GM12878 (cell line): ENCODE results near the gene FOXP1. TPM values are rescaled to one million over a fixed set of nuclear protein-coding genes. Genes with fewer than 3 reads are reported as not detected.

Experiments
- ATAC-seq: fragments of 200-7000 bp; cut with Tn5 transposase; 3 replicates; pipeline ENCODE4 v1.9.1; 2020; ENCODE audit warnings: mild to moderate bottlenecking, moderate library complexity
- BruUV-seq: library from RNA; stranded (reverse); fragments of 400-500 nt; replicated peaks from 2 replicates; lab custom pipeline; 2021; lab: Mats Ljungman, UMichigan
- CTCF ChIA-PET: fragments of 300-600 bp; sonication (Branson Sonifier 250); formaldehyde crosslinking; extraction: SDS; loops from one replicate; lab custom pipeline; 2021; ENCODE audit warnings: inconsistent platforms; lab: Yijun Ruan, JAX
- POLR2A ChIA-PET: fragments of 350-600 bp; formaldehyde crosslinking; extraction: SDS; loops from one replicate; lab custom pipeline; 2021; ENCODE audit warnings: inconsistent platforms; lab: Charles Lee
- RAD21 ChIA-PET: fragments of 300-600 bp; sonication (Branson Sonifier 250); formaldehyde crosslinking; loops from one replicate; lab custom pipeline; 2023; ENCODE audit warnings: antibody characterized with exemption; ENCODE audit not compliant: unreplicated experiment; lab: Charles Lee
- SMC1A ChIA-PET: fragments of 300-600 bp; sonication (Branson Sonifier 250); formaldehyde crosslinking; loops from one replicate; lab custom pipeline; 2023; ENCODE audit not compliant: unreplicated experiment, uncharacterized antibody; lab: Charles Lee
- DNase-seq: peaks from one replicate; pipeline ENCODE4 v3.0.0-alpha.2; 2011; ENCODE audit warnings: low read depth, low spot score
- FAIRE-seq: peaks from 3 replicates; lab custom pipeline; 2011; peaks lifted over from hg19 to GRCh38; lab: Jason Lieb, UNC
- H2AFZ ChIP-seq: 2 replicates; pipeline ENCODE4 v1.6.0; 2011; ENCODE audit warnings: low read depth, low read length, control low read depth; ENCODE audit not compliant: control insufficient read depth
- H3K27ac ChIP-seq: 2 replicates; pipeline ENCODE4 v1.5.1; 2011; ENCODE audit warnings: control low read depth; ENCODE audit not compliant: control insufficient read depth, insufficient read depth
- H3K27me3 ChIP-seq, 2 experiments: replicated peaks in 1 of 2; 2 replicates each; pipeline versions ENCODE4 v1.6.0 to v1.6.1; 2011; ENCODE audit warnings: low read length in 1 of 2; ENCODE audit not compliant: control insufficient read depth in 2 of 2, insufficient read depth in 2 of 2
- H3K36me3 ChIP-seq, 2 experiments: 2 replicates each; pipeline ENCODE4 v1.5.1; 2011; ENCODE audit warnings: low read length in 1 of 2; ENCODE audit not compliant: control insufficient read depth in 2 of 2, insufficient read depth in 2 of 2
- H3K4me1 ChIP-seq: 2 replicates; pipeline ENCODE4 v1.6.1; 2011; ENCODE audit warnings: mild to moderate bottlenecking, low read length, moderate library complexity, mixed read lengths; ENCODE audit not compliant: control insufficient read depth, insufficient read depth
- H3K4me2 ChIP-seq: 2 replicates; pipeline ENCODE4 v1.6.0; 2011; ENCODE audit warnings: control low read depth; ENCODE audit not compliant: control insufficient read depth, insufficient read depth
- H3K4me3 ChIP-seq: fragments of 200-600 bp; sonication (generic); 2 replicates; pipeline ENCODE4 v1.5.1; 2016
- H3K79me2 ChIP-seq: 2 replicates; pipeline ENCODE4 v1.6.0; 2011; ENCODE audit warnings: low read length; ENCODE audit not compliant: control insufficient read depth, insufficient read depth
- H3K9ac ChIP-seq: 2 replicates; pipeline ENCODE4 v1.8.0; 2011; ENCODE audit warnings: low read length, control low read depth, mixed read lengths; ENCODE audit not compliant: control insufficient read depth, insufficient read depth
- H3K9me3 ChIP-seq: replicated peaks from 3 replicates; pipeline ENCODE4 v1.5.1; 2011; ENCODE audit warnings: mild to moderate bottlenecking, low read length; ENCODE audit not compliant: control insufficient read depth, insufficient read depth
- H4K20me1 ChIP-seq: 2 replicates; pipeline ENCODE4 v1.6.0; 2011; ENCODE audit not compliant: control insufficient read depth, insufficient read depth
- BRCA1 ChIP-seq: IDR thresholded peaks from 2 replicates; pipeline ENCODE4 v1.6.1; 2011; ENCODE audit warnings: low read depth, low read length, improper control_type of control experiment
- CBX3 ChIP-seq: fragments of 200-600 bp; sonication (generic); IDR thresholded peaks from 2 replicates; pipeline ENCODE4 v1.6.1; 2016; ENCODE audit warnings: low read depth, borderline replicate concordance
- CREB1 ChIP-seq: IDR thresholded peaks from 2 replicates; pipeline ENCODE4 v1.6.1; 2012; ENCODE audit warnings: low read depth, mild to moderate bottlenecking, inconsistent platforms
- FOXM1 ChIP-seq: IDR thresholded peaks from 2 replicates; pipeline ENCODE4 v1.6.1; 2012; ENCODE audit warnings: low read depth, mild to moderate bottlenecking, inconsistent platforms, low read length, moderate library complexity
- IRF3 ChIP-seq: fragments of 450-650 bp; IDR thresholded peaks from 2 replicates; pipeline ENCODE4 v1.6.1; 2014; ENCODE audit warnings: mild to moderate bottlenecking
- IRF4 ChIP-seq: IDR thresholded peaks from 2 replicates; pipeline ENCODE4 v1.6.1; 2011; ENCODE audit warnings: low read depth, low read length
- MYC ChIP-seq: IDR thresholded peaks from 2 replicates; pipeline ENCODE4 v1.6.1; 2011; ENCODE audit warnings: mild to moderate bottlenecking, low read length, moderate library complexity, inconsistent platforms; ENCODE audit not compliant: insufficient read depth, insufficient replicate concordance, insufficient read length, severe bottlenecking
- NR2F1 ChIP-seq: fragments of 450-650 bp; conservative IDR thresholded peaks from 2 replicates; pipeline ENCODE4 v1.6.1; 2017; ENCODE audit warnings: mild to moderate bottlenecking
- RAD21 ChIP-seq: IDR thresholded peaks from 2 replicates; pipeline ENCODE4 v1.6.1; 2011; ENCODE audit warnings: mild to moderate bottlenecking, low read depth, low read length, moderate library complexity; ENCODE audit not compliant: insufficient read depth
- REST ChIP-seq: IDR thresholded peaks from 2 replicates; pipeline ENCODE4 v1.6.1; 2012; ENCODE audit warnings: mild to moderate bottlenecking, low read depth, low read length
- SREBF1 ChIP-seq: IDR thresholded peaks from 2 replicates; pipeline ENCODE4 v1.6.1; 2012; ENCODE audit warnings: mild to moderate bottlenecking, low read length
- STAT3 ChIP-seq: IDR thresholded peaks from 2 replicates; pipeline ENCODE4 v1.6.1; 2011; ENCODE audit warnings: low read depth, low read length, improper control_type of control experiment
- WGBS: methylation state at CpG from one replicate; pipeline ENCODE4 v1.1.6; 2016; ENCODE audit warnings: low lambda C conversion rate; ENCODE audit not compliant: insufficient replicate concordance, insufficient coverage; ENCODE audit errors: missing lambda C conversion rate; 5-methylcytosine and 5-hydroxymethylcytosine counted together
- in situ Hi-C: fragments of 300-500 bp; cut with MboI; formaldehyde crosslinking; loops from 9 replicates; pipeline ENCODE4 v1.14.3; 2018; ENCODE audit warnings: mixed read lengths
- intact Hi-C: fragments of 100-400 bp; cut with micrococcal nuclease; formaldehyde crosslinking; loops from one replicate; pipeline ENCODE4 v1.14.2; 2022; ENCODE audit not compliant: unreplicated experiment
- polyA plus RNA-seq, 11 experiments: library from polyadenylated mRNA; depleted of rRNA in 4 of 11; unstranded in 6 of 11; stranded (reverse) in 5 of 11; fragments of >200 nt; fragmentation: Nextera tagmentation in 4 of 11; fragmentation: Illumina TruSeq in 1 of 11; extraction: Ambion mirVana in 4 of 11; extraction: Trizol in 1 of 11; gene quantifications; 1 replicate in 1 of 11; 2 replicates in 10 of 11; pipeline versions ENCODE4 v1.2.1 to v1.2.3, GENCODE V29; 2011 to 2016; ENCODE audit warnings: inconsistent platforms in 2 of 11, missing spikeins in 2 of 11, low read depth in 1 of 11
- total RNA-seq, 4 experiments: library from RNA; depleted of rRNA in 3 of 4; stranded (reverse); fragments of >200 nt in 3 of 4; fragmentation: Illumina TruSeq in 1 of 4; extraction: Trizol in 1 of 4; gene quantifications; 2 replicates each; pipeline versions ENCODE4 v1.2.1 to v1.2.3, GENCODE V29; 2013 to 2021

The FOXP1 gene
- total and polyA plus RNA-seq, 10 of the 15 experiments (the other 5 are each of a cell fraction or from before 2014, with no cell fraction given) = 0.05 to 1.6 (median 0.20) TPM; not detected in 1

- Histone ChIP-seq H3K4me1 (no peaks in the 10 kb centered on the region), H2AFZ (no peak overlapping the region), H3K36me3 (no peaks in the 10 kb centered on the region), H3K9ac (no peak overlapping the region), H3K9me3 (no peaks in the 10 kb centered on the region), H3K27ac (no peak overlapping the region), H3K4me2 (no peak overlapping the region), H3K79me2 (no peaks in the 10 kb centered on the region), H3K4me3 (no peak overlapping the region), H3K27me3 (peaks cover 0 to 5% of the 10 kb centered on the region in 2 experiments; a peak in 2 of 4 replicates), H4K20me1 (no peaks in the 10 kb centered on the region)
- intact Hi-C loops (no loop called here), in situ Hi-C loops (no loop called here)
- ChIA-PET SMC1A (no interaction called here), CTCF (no interaction called here), RAD21 (no interaction called here), POLR2A (no interaction called here)
- no peak for FAIRE-seq
- WGBS = 95% methylated on average over 7 of the region's 7 CpGs
- no peak for DNase-seq
- ATAC-seq = no peak
- BruUV-seq = no TSS peak
- TF ChIP-seq CBX3 (no peak), SREBF1 (no peak), BRCA1 (no peak), STAT3 (no peak), FOXM1 (no peak), MYC (no peak), IRF3 (no peak), IRF4 (no peak), NR2F1 (no peak), REST (no peak), RAD21 (no peak), CREB1 (no peak)
Observed at GRCh38 chr3:71171247-71171646, 412.3 kb downstream of the FOXP1 start.
